SK-MEL-5 (cell line): ENCODE data around the gene FRMPD2. TPM values are rescaled to one million over a fixed set of nuclear protein-coding genes. Genes with fewer than 3 reads are reported as not detected.
A peak's percentile ranks its signal among the peaks of the same experiment; 100 is the strongest.
"Not testable (repeated sequence)": the region's sequence is repeated elsewhere in the genome, so short reads cannot be mapped to it uniquely, and the experiment has no call there.

Experiments used
- DNase-seq: peaks from one replicate; pipeline ENCODE4 v3.0.0-alpha.2; 2016; ENCODE audit warnings: low read depth, low spot score
- in situ Hi-C: cut with HindIII; loops from 2 replicates; pipeline ENCODE4 v1.10.0; 2016; ENCODE audit warnings: low sequenced_read_pairs, high pct_unique_total_duplicates, low pct_unique_long_range_greater_than_20kb
- total RNA-seq: library from RNA; depleted of rRNA; stranded (reverse); fragments of >200 nt; shearing (Covaris generic); gene quantifications from 2 replicates; pipeline ENCODE4 v1.2.3, GENCODE V29; 2014

The FRMPD2 gene
- total RNA-seq, 1 experiment from 2014 or later = not detected

GRCh38 chr10:48296576-48297098 is 22.1 kb upstream of the FRMPD2 start:
- in situ Hi-C loops = no loop called here
- DNase-seq = no peak

DNA sequence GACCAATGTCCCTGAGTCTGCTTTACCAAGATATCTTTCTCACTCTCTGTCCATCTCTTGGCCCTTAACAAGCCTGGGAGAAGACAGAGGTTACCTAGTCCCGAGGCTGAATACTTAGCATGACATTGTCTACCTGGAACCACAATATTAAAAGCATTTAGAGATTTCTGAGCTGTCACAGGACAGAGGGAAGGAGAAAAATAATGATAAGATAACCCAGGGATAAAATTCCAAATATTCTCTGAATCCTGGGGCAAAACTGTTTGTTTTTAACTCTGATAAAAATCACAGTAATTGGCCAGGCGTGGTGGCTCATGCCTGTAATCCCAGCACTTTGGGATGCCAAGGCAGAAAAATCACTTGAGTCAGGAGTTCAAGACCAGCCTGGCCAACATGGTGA is 19.9 kb upstream of the FRMPD2 start:
- in situ Hi-C loops = no loop called here

GRCh38 chr10:48292616-48293015 is 18.1 kb upstream of the FRMPD2 start:
- DNase-seq = no peak
- in situ Hi-C loops = no loop called here

More for the DNA sequence above, 19.9 kb upstream of the FRMPD2 start:
- DNase-seq = no peak

DNA sequence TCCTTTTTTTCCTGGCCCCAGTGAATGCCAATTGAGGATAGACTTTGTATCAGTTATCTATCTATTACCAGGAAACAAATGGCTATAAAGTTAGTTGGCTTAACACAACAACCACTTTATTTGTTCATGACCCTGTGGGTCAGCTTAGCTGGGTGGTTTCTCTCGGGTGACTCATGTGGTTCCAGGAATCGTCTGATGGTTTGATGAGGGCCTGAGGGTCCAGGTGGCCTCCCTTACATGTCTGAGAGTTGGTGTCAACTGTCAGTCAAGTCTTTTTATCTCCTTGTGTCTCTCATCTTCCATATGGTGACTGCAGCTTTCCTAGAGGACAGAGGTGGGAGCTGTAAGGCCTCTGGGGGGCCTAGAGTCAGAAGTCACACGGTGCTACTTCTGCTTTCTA is 16.7 kb upstream of the FRMPD2 start:
- no peak for DNase-seq
- in situ Hi-C loops = no loop called here

DNA sequence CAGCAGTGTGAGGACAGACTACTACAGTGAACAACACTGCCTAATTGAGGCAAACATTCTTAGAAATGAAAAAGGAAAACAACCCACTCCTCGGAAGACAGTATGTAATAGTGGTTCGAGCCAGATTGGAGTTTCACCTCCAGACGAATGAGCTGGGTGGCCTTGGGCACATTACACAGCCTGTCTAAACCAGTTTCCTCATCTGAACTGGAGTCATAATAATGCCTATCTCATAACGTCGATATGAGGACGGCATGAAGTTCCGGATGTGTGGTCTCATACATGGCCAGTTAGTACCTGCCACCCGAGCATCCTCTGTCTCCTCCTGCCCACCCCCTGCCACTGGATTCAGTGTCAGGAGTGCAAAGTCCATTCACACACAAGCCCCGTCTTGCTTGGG is 15.8 kb upstream of the FRMPD2 start:
- in situ Hi-C loops = no loop called here
- DNase-seq = no peak

- peak; percentile 67 for DNase-seq
- in situ Hi-C loops = no loop called here
Observed at GRCh38 chr10:48289501-48290238, 15.2 kb upstream of the FRMPD2 start.

DNA sequence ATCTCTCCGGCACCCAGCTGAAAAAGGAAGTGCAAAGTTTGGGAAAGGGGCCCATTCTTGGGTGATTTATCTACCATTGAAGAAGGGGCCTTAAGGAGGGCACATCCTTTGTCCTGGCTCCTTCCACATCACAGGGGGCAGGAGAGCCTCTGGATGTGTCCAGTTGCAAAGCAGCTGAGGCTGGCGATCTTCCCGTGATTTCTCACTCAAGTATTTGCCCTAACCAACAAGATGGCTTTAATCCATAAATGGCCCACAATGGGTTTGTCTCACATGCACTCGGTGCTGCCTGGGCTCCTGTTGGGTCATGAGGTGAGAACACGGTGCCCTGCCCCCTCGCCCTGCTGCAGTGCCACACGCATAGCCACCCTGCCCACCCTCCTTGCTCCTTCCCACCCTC is 14.2 kb upstream of the FRMPD2 start:
- no peak for DNase-seq
- in situ Hi-C loops = no loop called here

DNA sequence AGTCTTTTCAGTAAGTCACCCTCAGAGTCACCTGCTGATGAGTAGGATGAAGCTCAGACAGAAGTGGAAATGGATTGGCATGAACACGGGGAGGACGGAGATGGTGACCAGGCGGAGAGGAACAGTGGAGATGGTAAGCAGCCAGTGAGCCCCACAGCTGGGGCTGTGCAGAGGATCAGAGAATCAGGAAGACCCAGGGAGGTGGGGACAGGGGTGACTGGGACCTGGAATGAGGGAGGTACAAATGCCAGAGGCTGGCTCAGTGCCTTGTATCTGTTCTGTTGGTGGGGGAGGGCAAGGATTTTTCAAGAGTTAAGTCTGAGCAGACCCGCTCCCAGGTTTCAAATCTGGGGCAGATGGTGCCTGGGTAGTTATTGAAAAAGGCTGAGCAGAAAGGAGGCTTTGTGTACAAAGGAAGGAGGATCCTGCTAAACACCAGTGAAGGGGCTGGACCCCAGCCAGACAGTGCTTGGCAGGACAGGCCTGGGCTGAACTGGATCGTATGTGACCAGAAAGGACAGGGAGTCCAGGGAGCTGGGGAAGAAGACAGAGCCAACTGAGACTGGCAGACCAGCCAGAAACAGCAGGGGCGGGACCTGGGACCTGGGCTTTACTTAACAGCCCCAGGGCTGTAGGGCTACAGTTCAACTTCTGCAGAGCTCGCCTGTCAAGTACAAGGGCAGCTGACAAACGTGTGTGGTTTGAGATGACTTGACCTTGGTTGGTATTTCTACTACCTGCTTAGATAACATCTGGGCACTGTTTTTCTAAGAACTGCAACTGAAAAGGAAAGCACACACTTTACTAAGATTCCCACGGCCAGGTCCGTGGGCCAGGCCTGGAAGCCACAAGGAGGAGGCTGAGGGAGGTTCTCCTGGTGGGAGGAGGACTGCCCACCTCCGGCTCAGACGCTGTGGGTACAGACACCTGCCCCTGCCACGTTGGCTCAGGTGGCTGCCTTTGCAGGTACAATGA is 13.2 kb upstream of the FRMPD2 start:
- DNase-seq = peak; percentile 8
- in situ Hi-C loops = no loop called here

DNA sequence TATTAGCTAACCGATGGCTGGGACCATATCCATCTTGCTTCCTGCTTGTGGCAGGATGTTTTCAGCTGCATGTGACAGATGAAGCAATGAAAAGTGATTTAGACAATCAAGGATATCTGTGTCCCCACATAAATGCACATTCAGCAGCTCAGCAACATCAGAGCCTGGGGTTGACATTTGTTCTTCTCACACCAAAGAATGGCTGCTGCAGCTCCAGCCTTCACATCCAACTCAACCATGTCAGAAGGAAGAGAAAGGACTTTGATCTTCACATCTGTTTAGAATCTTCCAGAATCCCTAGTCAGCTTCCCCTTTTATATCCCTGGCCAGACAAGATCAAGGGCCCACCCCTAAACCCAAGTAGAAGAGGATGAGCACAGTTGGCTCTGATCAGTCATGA is 11.9 kb upstream of the FRMPD2 start:
- DNase-seq = no peak
- in situ Hi-C loops = no loop called here

- in situ Hi-C loops = no loop called here
- DNase-seq = no peak
Observed at GRCh38 chr10:48285710-48286109, 11.2 kb upstream of the FRMPD2 start.

- in situ Hi-C loops = no loop called here
- DNase-seq = no peak
Observed at GRCh38 chr10:48284811-48285210, 10.3 kb upstream of the FRMPD2 start.

- no peak for DNase-seq
- in situ Hi-C loops = no loop called here
Observed at GRCh38 chr10:48284002-48284546, 9.6 kb upstream of the FRMPD2 start.

GRCh38 chr10:48282829-48283228 is 8.3 kb upstream of the FRMPD2 start:
- in situ Hi-C loops = no loop called here
- DNase-seq = no peak

DNA sequence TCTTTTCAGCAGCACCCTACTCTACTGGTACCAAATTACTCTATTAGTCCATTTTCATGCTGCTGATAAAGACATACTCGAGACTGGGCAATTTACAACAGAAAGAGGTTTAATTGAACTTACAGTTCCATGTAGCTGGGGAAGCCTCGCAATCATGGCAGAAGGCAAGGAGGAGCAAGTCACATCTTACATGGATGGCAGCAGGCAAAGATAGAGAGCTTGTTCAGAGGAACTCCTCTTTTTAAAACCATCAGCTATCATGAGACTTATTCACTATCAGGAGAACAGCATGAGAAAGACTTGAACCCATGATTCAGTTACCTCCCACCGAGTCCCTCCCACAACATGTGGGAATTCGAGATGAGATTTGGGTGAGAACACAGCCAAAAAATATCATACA is 7.2 kb upstream of the FRMPD2 start:
- DNase-seq, in situ Hi-C loops: not testable (repeated sequence)

GRCh38 chr10:48279081-48279751 is 4.7 kb upstream of the FRMPD2 start:
- in situ Hi-C loops = no loop called here

GRCh38 chr10:48277093-48277492 is 2.6 kb upstream of the FRMPD2 start:
- in situ Hi-C loops = no loop called here
- DNase-seq = no peak

More at GRCh38 chr10:48279081-48279751, 4.7 kb upstream of the FRMPD2 start:
- no peak for DNase-seq

DNA sequence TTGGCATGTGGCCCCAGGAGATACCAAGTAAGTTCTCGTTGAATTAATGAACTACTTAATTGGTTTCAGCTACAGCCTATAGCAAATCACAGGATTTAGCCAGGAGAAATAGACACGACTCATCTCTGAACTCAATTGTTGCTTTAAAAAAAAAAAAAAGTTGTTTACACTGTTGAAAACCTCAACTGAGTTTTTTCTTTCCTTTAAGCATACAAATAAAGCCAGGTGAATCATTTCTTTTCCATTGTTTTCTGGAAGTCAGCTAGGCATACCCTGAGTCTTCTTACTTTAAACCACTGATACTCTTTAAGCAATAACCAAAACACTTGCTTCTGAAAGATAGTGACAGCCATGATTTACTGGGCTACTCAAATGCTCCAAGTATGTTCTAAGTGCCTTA is 755 bp downstream of the FRMPD2 start:
- DNase-seq = no peak
- in situ Hi-C loops = no loop called here

GRCh38 chr10:48272682-48273081 is 1.8 kb downstream of the FRMPD2 start:
- in situ Hi-C loops = no loop called here

More at GRCh38 chr10:48272682-48273081, 1.8 kb downstream of the FRMPD2 start:
- DNase-seq = no peak
